ENCODE measurements around the gene UBE4B.

UBE4B gene

DNA sequence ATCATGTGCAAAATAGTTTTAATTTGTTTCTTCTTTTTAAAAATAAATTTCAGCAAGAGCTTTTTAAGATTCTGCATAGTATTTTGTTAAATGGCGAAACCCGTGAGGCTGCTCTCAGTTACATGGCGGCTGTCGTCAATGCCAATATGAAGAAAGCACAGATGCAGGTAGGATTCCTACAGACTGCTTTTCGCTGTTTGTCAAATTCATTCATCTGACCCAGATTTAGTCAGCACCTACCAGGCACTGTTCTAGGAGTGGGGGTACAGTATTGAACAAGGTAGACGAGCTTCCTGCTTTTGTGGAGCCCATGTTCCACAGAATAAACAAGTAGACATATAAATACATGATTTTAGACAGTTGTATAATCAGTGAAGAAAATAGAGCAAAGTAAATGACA lies 99.6 kb downstream of the UBE4B start:
- H3K27ac Mint-ChIP-seq, result no peak overlapping the region
- no peaks in the 10 kb centered on the region for H3K4me1 Mint-ChIP-seq
- no peak overlapping the region for H3K4me3 Mint-ChIP-seq
- peaks cover 28% of the 10 kb centered on the region for H3K36me3 Mint-ChIP-seq
- DNase-seq (ENCODE audit: low spot score in 2 of 2) (no peak), ATAC-seq (ENCODE audit: low read depth) (no peak)
- no peaks in the 10 kb centered on the region for H3K27me3 Mint-ChIP-seq
- H3K9me3 Mint-ChIP-seq, result no peaks in the 10 kb centered on the region

DNA sequence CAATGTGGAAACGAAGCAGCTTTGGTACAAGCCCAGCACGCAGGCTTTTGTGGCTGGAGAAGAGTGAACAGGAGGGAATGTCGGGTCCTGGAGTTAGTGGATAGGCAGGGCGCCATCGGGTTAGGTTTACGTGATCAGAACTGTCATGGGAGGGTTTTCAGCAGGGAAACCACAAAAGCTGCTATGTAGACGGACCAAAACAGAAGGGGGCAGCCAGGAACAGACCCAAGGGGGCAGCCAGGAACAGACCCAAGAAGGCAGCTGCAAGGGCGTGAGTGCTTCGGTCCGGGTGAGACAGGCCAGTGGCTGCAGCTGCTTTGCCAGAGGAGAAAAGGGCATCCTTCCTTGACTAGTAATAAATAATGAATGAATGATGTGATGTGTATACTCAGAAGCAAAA lies 100.1 kb downstream of the UBE4B start:
- no peak overlapping the region for H3K4me3 Mint-ChIP-seq
- no peak overlapping the region for H3K27ac Mint-ChIP-seq
- H3K36me3 Mint-ChIP-seq, result peaks cover 31% of the 10 kb centered on the region
- no peaks in the 10 kb centered on the region for H3K27me3 Mint-ChIP-seq
- DNase-seq (ENCODE audit: low spot score in 2 of 2) (no peak), ATAC-seq (ENCODE audit: low read depth) (no peak)
- no peaks in the 10 kb centered on the region for H3K9me3 Mint-ChIP-seq
- H3K4me1 Mint-ChIP-seq, result no peaks in the 10 kb centered on the region

DNA sequence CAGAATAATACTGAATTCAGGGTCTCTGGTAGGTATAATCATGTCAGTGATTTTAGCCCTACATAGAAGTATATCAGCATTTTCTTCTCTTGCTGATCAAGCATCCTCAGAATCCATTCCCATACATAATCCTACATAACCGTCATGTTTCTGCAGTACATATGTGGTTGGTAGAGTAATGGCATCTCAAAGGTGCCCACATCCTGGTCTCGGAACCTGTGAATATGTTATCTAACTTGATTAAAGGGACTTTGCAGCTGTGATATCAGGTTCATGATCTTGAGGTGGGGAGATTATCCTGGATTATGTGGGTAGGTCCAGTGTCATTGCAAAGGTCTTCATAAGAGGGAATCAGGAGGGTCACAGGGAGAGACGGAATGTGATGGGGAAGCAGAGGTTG lies 108.2 kb downstream of the UBE4B start:
- Mint-ChIP-seq H3K4me1 (no peaks in the 10 kb centered on the region), H3K9me3 (no peaks in the 10 kb centered on the region), H3K4me3 (no peak overlapping the region), H3K27ac (no peak overlapping the region), H3K27me3 (no peaks in the 10 kb centered on the region), H3K36me3 (peaks cover 26% of the 10 kb centered on the region)
- DNase-seq (ENCODE audit: low spot score in 2 of 2) (no peak), ATAC-seq (ENCODE audit: low read depth) (no peak)

DNA sequence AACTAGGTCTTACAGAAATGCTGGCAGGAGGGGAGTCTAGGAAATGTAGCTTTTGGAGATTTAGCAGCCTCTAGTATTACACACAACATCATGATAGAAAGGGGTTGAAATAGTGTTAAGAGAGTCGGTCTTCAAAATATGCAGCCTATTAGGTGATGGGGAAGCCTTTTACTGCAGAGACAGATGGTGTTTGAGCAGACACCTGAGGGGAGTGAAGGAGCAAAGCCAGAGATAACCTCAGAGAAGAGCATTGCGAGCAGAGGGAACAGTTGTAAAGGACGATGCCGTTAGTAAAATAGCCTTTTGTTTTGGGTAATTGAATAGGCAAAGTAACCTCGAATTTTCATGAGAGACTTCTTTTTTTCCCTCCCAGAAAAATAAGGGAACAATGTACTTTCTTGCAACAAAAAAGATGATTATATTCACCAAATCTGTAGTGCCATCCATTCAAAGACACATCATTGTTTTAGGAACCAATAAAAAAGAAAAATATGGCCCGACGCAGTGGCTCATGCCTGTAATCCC lies 111.3 kb downstream of the UBE4B start:
- Mint-ChIP-seq H3K4me3 (no peak overlapping the region), H3K36me3 (peaks cover 18% of the 10 kb centered on the region), H3K27ac (no peak overlapping the region), H3K27me3 (no peaks in the 10 kb centered on the region), H3K9me3 (no peaks in the 10 kb centered on the region), H3K4me1 (no peaks in the 10 kb centered on the region)
- no peak for DNase-seq (ENCODE audit: low spot score in 2 of 2)
- no peak for ATAC-seq (ENCODE audit: low read depth)

DNA sequence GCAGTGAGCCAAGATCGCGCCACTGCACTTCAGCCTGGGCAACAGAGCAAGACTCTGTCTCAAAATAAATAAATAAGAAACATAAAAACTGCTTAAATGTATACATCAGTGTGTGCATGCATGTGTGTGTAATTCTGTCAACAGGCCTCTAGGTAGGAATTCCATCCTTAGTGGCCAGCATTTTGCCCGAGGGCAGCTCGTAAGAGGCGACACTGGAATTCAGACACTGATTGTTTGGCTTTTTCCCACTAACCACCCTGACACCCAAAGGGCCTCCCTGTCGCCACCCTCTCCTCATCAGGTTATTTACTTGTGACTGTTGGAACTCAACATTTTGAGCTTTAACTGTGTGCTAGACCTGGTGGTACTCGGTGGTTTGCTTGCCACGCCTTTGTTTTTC lies 113.6 kb downstream of the UBE4B start:
- peaks cover 16% of the 10 kb centered on the region for H3K36me3 Mint-ChIP-seq
- H3K9me3 Mint-ChIP-seq, result no peaks in the 10 kb centered on the region
- H3K4me3 Mint-ChIP-seq, result no peak overlapping the region
- H3K4me1 Mint-ChIP-seq, result no peaks in the 10 kb centered on the region
- no peak for DNase-seq (ENCODE audit: low spot score in 2 of 2)
- no peak for ATAC-seq (ENCODE audit: low read depth)
- no peaks in the 10 kb centered on the region for H3K27me3 Mint-ChIP-seq
- H3K27ac Mint-ChIP-seq, result no peak overlapping the region

DNA sequence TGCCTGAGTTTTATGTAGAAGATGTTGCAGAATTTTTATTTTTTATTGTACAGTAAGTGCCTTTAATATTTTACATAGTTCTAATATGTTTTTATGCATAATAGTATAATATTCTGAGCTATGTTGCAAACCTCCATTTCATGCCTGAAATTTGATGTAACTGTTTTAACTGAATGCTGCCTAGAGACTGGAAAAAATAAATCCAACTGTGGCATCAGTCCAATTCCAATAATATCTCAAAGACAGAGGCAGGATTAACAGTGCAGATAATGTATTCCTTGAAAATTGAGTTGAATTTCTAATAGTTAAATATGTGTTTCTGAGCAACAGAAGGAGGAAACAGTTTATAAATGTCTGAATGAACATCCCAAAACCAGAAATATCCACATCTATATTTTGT lies 116.5 kb downstream of the UBE4B start:
- Mint-ChIP-seq H3K27me3 (no peaks in the 10 kb centered on the region), H3K4me3 (no peak overlapping the region), H3K9me3 (no peaks in the 10 kb centered on the region), H3K36me3 (peaks cover 9% of the 10 kb centered on the region), H3K27ac (no peak overlapping the region), H3K4me1 (no peaks in the 10 kb centered on the region)
- ATAC-seq (ENCODE audit: low read depth) (no peak), DNase-seq (ENCODE audit: low spot score in 2 of 2) (no peak)

DNA sequence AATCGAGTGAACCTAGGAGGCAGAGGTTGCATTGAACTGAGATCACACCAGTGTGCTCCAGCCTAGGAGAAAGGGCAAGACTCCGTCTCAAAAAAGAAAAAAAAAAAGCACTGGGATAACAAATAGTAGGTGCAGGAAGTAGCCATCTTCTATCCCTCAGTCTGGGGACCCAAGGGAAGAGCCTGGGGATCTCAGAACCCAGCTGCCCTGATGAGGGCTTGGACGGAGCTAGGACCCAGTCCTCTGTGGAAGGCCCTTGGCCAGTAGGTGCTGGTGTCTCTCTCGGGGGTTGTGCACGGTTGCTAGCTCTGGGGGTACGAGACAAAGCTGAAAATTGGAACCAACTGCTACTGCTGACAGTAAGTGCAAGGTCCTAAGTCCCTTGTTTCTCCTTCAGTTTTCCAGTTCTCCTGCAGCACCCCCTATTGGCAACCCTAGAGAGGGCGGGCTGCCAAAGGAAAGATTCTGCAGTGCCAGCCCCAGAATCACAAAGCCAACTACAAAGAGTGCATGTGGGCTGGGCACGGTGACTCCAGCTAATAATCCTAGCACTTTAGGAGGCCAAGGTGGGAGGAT lies 120.0 kb downstream of the UBE4B start:
- H3K9me3 Mint-ChIP-seq, result no peaks in the 10 kb centered on the region
- H3K27me3 Mint-ChIP-seq, result no peaks in the 10 kb centered on the region
- DNase-seq (ENCODE audit: low spot score in 2 of 2) (peak in 1 of 2 donors; percentile 15), ATAC-seq (ENCODE audit: low read depth) (no peak)
- no peak overlapping the region for H3K27ac Mint-ChIP-seq
- peaks cover 3% of the 10 kb centered on the region for H3K36me3 Mint-ChIP-seq
- no peak overlapping the region for H3K4me3 Mint-ChIP-seq
- H3K4me1 Mint-ChIP-seq, result no peaks in the 10 kb centered on the region

DNA sequence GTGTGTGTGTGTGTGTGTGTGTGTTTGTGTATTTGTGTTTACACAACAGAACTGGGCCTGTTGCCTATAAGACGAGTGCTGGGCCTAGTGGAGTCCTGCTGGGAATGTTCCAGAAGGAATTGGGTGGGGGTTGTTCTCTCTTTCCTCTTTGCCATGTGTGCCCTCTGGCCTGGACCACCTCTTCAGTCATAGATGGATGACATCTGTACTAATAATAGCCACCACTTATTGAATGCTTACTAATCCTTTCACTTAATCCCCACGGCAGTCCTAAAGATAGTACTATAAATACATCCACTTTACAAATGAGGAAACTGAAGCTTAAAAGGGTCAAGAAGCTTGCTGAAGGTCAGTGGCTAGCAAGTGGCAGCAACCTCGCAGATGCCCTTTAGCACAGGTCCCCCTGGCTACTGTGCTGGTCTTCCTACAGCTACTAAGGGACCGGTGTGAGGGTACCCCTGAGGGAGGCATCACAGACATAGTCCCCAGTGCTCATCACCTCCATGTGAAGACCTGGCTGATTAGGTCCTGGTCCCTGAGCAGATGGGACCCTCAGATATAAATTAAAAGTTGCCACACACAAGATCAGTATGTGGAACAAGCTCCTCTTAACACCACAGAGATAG lies 122.4 kb downstream of the UBE4B start:
- no peaks in the 10 kb centered on the region for H3K4me1 Mint-ChIP-seq
- peaks cover 7% of the 10 kb centered on the region for H3K36me3 Mint-ChIP-seq
- H3K4me3 Mint-ChIP-seq, result no peak overlapping the region

DNA sequence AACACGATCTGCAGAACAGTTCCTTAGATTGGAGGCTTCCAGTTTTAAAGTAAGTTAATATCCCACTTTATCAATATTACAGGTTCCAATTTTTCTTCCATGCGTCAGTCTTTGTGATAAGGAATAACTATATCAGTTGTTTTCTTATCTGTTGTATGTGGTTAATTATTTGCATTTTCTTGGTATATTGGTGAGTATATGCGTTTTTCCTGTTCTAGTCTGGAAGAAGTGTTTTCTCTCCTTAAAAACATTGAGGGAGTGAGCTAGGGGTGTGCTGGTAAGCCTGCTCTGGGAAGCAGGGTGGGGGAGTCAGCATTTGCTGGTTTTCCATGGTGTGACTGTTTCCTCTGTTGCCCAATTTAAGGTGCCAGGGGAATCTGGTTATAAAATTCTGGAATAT lies 127.4 kb downstream of the UBE4B start:
- no peak overlapping the region for H3K27ac Mint-ChIP-seq
- peaks cover 21% of the 10 kb centered on the region for H3K36me3 Mint-ChIP-seq
- no peak for DNase-seq (ENCODE audit: low spot score in 2 of 2)
- ATAC-seq (ENCODE audit: low read depth), result no peak
- H3K9me3 Mint-ChIP-seq, result no peaks in the 10 kb centered on the region
- no peaks in the 10 kb centered on the region for H3K27me3 Mint-ChIP-seq
- no peaks in the 10 kb centered on the region for H3K4me1 Mint-ChIP-seq
- H3K4me3 Mint-ChIP-seq, result no peak overlapping the region

More for the DNA sequence above, 122.4 kb downstream of the UBE4B start:
- ATAC-seq (ENCODE audit: low read depth), result no peak
- no peaks in the 10 kb centered on the region for H3K27me3 Mint-ChIP-seq
- no peaks in the 10 kb centered on the region for H3K9me3 Mint-ChIP-seq
- DNase-seq (ENCODE audit: low spot score in 2 of 2), result no peak
- H3K27ac Mint-ChIP-seq, result no peak overlapping the region

DNA sequence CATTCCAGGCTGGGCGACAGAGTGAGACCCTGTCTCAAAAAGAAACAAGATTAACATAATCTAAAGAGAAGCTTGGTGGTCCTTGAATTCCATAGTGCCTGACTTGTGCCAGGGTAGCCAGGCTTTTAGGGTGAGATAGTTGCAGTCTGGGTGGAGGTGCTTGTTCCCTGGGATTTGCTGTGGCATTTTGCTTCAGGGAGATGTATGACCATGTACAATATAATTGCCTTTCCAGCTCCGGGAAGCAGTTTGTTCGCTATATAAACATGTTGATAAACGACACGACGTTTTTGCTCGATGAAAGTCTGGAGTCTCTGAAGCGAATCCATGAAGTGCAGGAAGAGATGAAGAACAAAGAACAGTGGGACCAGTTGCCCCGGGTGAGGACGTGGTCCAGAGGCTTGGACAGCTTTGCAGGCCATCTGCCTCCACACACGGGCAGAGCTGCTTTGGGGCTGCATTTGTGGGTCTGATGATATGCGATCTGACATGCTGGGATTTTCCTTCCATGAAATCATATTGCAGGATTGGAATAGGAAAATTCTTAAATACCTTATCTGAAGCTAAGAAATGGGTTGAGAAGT lies 128.2 kb downstream of the UBE4B start:
- no peaks in the 10 kb centered on the region for H3K27me3 Mint-ChIP-seq
- ATAC-seq (ENCODE audit: low read depth), result no peak
- H3K36me3 Mint-ChIP-seq, result peaks cover 29% of the 10 kb centered on the region
- no peak overlapping the region for H3K4me3 Mint-ChIP-seq
- H3K9me3 Mint-ChIP-seq, result no peaks in the 10 kb centered on the region
- H3K27ac Mint-ChIP-seq, result no peak overlapping the region
- DNase-seq (ENCODE audit: low spot score in 2 of 2), result no peak
- no peaks in the 10 kb centered on the region for H3K4me1 Mint-ChIP-seq

DNA sequence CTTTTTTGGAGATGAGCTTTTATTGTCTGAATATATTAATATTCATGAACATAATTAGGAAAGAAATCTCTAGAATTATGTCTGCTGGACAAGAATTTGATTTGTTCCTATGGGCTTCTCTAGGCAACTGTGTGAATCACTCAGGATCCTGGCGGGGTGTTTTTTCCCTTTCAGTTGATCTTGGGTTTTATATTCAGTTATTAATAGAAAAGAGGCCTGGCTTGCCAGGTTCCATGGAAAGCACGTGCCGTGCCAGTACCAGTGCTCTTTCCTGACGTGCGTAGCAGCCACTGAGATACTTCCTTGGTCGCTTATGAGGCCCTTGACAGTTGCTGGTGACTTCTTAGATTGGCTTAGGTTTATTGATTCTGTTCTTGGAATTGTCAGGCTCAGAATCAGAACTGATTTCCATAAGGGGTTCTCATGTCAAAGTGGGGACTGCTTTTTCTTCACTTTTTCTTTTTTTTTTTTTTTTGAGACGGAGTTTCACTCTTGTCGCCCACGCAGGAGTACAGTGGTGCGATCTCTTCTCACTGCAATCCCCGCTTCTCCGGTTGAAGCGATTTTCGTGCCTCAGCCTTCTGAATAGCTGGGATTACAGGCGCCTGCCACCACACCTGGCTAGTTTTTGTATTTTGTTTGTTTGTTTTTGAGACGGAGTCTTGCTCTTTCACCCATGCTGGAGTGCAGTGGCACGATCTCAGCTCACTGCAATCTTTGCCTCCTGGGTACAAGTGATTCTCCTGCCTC lies 129.0 kb downstream of the UBE4B start:
- no peaks in the 10 kb centered on the region for H3K4me1 Mint-ChIP-seq
- peaks cover 31% of the 10 kb centered on the region for H3K36me3 Mint-ChIP-seq

DNA sequence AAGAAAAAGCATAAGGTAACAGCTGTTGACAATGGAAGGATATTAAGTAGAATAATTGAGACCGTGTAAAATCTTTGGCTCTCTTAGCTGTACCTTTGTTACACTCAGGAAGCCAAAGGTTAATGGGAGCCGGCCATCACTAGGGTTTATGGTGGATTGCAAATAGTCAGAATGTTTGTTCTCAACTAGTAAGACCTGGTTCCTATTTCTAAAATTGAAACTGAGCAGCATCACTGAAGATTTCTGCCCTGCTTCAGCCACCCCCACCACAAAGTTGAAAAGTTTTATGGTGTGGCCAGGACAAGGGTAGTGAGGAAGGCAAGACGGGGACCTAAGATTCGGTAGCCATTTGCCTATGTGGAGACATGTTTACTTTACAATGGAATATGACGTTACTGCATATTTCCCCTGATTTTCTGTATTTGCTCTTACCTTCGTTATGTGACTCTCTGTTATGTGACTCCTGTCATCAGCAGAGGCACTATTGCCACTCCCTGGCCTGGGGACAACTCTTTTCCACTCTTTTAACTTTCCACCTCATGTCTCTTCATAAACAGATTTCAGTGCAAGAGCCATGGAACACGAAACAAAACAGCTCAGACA lies 136.3 kb downstream of the UBE4B start:
- no peaks in the 10 kb centered on the region for H3K9me3 Mint-ChIP-seq
- no peak overlapping the region for H3K4me3 Mint-ChIP-seq
- H3K4me1 Mint-ChIP-seq, result no peaks in the 10 kb centered on the region
- no peaks in the 10 kb centered on the region for H3K27me3 Mint-ChIP-seq
- H3K36me3 Mint-ChIP-seq, result peaks cover 45% of the 10 kb centered on the region
- no peak for DNase-seq (ENCODE audit: low spot score in 2 of 2)
- ATAC-seq (ENCODE audit: low read depth), result no peak
- H3K27ac Mint-ChIP-seq, result no peak overlapping the region

More for the DNA sequence above, 129.0 kb downstream of the UBE4B start:
- DNase-seq (ENCODE audit: low spot score in 2 of 2) (no peak), ATAC-seq (ENCODE audit: low read depth) (no peak)
- H3K4me3 Mint-ChIP-seq, result no peak overlapping the region
- H3K27me3 Mint-ChIP-seq, result no peaks in the 10 kb centered on the region
- no peak overlapping the region for H3K27ac Mint-ChIP-seq
- H3K9me3 Mint-ChIP-seq, result no peaks in the 10 kb centered on the region

DNA sequence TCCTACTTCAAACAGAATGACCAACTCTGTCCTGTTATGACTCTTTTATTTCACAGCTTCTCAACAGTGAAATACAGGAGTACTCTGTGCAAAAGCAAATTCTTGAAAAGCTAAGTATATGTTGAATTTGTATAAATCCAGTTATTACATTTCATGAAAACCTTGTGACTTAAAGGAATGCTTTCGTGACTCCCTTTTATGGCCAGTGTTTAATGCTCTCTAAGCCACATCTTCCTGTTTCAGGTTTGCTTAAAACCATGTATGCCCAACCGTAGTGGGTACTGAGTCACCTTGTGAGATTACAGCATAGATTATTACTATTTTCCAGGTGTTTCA lies 137.4 kb downstream of the UBE4B start:
- Mint-ChIP-seq H3K4me3 (no peak overlapping the region), H3K36me3 (peaks cover 44% of the 10 kb centered on the region), H3K27me3 (no peaks in the 10 kb centered on the region), H3K27ac (peak overlapping the region; percentile 57), H3K9me3 (peaks cover 4% of the 10 kb centered on the region), H3K4me1 (no peaks in the 10 kb centered on the region)
- DNase-seq (ENCODE audit: low spot score in 2 of 2) (no peak), ATAC-seq (ENCODE audit: low read depth) (no peak)

DNA sequence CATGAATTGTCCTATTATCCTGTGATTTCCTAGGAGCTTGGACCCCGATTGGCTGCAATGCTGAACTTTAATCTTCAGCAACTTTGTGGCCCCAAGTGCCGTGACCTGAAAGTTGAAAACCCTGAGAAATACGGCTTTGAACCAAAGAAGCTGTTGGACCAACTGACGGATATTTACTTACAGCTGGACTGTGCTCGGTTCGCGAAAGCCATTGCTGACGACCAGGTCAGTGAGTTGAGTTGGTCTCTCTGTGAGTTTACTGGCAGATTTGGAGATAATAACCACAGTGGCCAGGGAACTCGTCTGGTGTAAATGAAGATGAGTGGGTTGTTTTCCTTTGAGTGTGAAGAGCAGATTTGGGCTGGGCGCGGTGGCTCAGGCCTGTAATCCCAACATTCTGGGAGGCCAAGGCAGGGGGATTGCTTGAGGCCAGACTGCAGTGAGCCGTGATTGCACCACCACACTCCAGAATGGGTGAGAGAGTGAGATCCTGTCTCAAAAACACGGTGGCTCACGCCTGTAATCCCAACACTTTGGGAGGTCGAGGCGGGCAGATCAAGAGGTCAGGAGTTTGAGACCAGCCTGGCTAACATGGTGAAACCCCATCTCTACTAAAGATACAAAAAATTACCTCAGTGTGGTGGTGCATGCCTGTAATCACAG lies 138.5 kb downstream of the UBE4B start:
- no peak overlapping the region for H3K27ac Mint-ChIP-seq
- ATAC-seq (ENCODE audit: low read depth) (no peak), DNase-seq (ENCODE audit: low spot score in 2 of 2) (no peak)
- H3K9me3 Mint-ChIP-seq, result peaks cover 7% of the 10 kb centered on the region
- peaks cover 40% of the 10 kb centered on the region for H3K36me3 Mint-ChIP-seq
- H3K27me3 Mint-ChIP-seq, result no peaks in the 10 kb centered on the region
- H3K4me1 Mint-ChIP-seq, result no peaks in the 10 kb centered on the region
- H3K4me3 Mint-ChIP-seq, result no peak overlapping the region

Data from memory B cell (primary cell).